GM21576 (cell line): ENCODE results near the gene GPC5.
"Not testable (repeated sequence)": the region's sequence is repeated elsewhere in the genome, so short reads cannot be mapped to it uniquely, and the experiment has no call there.

Experiments
- ATAC-seq: cut with Tn5 transposase; IDR thresholded peaks from one replicate; pipeline ENCODE4 v1.9.1; 2021; ENCODE audit warnings: mild to moderate bottlenecking, moderate library complexity; ENCODE audit not compliant: unreplicated experiment

The GPC5 gene

DNA sequence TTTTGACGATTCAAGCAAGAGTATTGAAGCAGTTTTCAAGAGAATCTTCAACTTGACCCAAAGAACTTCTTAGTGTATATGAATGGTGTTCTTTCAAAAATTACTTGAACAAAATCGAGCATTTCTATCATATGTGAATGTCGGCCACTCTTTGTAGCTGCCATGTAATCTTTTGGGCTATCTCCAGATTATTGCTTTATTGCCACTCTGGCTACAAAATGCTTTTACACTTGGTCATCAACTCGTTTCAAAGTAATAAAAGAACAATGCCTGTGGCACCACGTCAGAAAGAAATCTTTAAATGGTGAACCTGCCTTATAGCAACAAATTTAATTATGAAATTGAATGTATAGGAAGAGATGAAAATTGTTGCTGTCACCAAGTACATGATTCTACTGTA is 834.5 kb downstream of the GPC5 start:
- no peak for ATAC-seq

DNA sequence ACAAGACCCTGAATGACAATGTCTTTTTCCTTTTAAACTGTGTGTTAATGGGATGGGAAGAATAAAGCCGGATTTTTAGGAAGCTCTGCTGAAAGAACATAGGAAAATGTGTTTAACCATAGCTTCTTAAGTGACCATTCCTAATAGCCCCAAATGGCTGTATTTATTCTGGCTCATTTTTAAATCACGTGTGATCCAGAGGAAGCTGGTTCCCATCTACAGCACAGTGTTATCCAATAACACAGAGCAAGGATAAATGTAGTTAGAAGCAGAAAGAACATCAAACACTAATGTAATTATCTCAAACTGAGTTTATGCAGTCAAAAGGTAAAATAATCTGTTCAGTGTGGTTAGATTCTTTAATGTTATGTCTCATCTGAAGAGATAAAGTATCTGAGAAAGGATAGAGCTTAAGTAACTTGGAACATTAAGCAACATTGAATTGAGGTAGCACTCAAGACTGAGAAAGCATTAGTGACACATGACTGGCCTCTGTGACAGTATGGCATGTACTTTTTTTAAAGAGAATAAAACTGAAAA is 853.3 kb downstream of the GPC5 start:
- ATAC-seq = no peak

DNA sequence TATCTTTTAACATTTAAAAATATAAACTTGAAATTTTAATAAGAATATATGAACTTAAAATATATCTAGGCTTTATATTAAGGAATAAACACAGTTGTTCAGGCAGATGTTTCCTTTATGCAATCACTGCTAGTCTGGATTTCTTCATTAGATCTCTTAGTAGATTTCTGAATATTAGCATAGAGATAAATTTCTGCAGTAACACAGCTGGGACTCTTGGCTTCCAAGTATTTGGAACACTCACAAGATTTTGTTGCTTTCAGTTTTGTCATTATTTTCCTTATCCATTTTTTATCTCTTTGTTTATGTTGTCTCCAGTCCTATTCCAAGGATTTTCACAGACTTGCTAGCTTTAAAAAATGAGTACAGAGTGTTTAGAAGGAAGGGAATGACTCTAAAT is 857.1 kb downstream of the GPC5 start:
- no peak for ATAC-seq

DNA sequence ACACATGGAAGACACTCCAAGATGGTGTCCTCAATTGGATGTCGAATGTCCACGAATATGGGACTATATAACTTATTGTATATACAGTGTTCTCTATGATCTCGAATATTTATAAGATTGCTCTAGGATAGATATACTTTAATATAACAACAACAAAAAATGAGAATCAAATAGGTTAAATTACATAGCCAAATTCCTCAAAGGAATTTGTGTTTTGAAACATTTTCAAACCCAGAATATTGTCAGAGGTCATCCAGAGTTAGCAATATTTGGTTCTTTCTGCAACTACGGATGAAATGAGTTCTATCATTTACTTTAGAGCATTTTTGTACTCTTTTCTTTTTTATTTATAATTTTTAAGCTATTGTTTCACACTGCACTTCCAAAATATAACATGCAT is 857.8 kb downstream of the GPC5 start:
- ATAC-seq = no peak

DNA sequence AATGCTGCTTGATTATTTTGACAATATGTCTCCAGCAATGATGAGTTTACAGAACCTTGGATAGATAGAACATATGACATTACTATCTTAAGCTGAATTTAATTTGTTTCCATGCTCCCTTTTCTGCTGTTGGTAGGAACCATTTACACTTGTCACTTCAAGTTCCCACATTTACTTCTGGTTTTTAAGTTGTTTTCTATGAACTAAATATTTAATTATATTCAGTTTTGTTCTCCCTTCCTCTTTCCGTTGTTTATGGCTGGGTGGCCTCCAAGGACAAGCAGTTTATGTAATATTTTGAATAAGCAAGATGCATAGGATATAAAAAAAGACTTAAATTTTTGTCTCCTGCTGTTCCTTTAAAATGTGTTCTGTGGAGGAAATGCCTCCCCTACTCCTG is 860.6 kb downstream of the GPC5 start:
- no peak for ATAC-seq

DNA sequence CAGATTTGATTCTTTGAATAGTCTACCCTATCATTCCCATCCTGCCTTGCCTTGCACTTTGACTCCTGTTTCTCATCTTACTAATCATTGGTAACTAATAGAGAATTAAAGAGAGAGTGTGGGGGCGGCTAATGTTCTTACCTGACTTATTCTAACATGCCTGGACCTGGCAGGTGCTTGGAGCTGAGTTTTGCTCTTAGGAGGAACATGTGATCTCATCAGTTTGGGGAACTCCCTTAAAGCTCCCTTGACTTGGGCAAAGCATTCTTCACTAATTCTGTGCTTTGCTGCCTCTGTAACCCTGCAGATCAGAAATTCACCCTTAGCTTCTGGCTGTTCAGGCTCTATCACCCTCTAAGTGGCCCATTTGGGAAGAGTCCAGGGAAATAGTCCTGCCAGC is 861.1 kb downstream of the GPC5 start:
- no peak for ATAC-seq

DNA sequence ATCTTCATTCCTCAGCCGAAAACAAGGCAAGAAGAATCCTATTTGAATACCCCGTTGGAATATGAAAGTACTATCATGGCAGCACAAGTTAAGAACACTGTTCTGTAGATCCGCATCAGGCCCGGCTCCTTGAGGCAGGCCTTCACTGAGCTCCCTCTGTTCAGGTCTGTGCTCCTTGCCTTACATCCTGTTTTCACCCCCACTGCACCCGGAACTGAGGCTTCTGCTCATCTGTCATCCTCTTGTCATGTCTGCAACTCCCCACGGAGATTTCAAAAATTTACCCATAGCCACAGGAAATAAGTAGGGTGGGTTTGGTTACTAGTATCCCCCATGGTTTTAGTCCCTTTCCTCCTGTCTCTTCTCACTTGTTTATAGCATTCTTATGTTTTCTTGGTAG is 861.9 kb downstream of the GPC5 start:
- no peak for ATAC-seq

DNA sequence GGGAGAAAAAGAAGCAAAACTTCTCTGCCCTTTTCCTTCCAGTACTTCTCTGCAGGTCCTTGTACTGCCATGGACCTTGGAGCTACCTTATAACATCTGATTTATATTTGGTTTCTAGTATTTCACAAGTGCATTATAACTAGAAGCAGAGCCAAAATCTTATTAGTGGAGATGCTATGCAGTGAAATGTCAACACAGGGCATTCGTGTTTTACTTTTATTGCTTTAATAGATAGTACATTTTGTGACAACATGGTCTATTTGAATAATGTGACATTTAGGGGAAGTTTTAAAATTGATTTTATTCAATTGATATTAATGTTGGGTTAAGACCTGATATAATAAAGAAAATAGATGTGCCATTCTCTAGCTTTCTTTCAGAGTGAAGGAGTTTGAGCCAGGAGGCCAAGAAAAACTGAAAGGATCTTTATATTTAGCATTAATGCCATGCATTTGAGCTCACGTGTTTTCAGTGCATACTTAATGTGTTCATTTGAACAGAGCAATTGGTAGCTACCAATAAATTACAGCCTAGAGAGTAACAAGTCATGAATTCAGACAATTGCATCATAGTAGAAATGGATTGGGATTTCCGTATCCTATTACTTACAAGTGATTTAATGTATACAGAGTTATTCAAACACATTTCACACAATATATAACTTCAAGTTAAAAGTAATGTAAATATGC is 863.8 kb downstream of the GPC5 start:
- no peak for ATAC-seq

DNA sequence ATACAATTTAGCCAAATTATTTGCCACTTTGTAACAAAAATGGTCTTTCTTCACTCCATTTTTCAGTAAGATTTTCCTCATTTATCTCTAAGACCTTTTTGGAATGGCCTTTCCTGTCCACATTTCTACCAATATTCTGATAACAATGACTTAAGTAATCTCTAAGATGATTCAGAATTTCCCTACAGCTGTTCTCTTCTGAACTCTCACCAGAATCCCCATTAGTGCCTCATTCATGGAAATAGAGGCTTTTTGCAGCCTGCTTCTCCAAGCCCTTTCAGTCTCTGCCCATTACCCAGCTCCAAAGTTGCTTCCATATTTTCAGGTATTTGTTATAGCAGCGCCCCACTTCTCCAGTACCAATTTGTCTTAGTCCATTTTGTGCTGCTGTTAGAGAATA is 867.0 kb downstream of the GPC5 start:
- ATAC-seq = no peak

DNA sequence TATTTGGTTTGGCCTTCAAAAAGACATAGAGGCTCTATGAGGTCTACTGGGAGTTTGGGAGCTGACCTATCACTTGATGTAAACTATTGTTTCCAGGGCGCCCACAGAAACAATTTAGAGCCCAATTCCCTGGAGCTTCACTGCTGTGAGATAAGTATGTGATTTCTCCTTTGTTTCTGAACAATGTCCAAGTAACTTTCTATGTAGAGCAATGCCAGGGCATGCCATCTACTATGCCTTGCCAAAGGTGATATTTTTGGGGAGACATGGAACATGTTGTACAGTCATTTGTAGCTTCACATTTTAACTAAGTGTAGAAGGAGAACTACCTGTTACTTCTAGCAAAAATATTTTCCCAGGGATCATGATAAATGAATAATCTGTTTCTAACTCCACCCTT is 872.6 kb downstream of the GPC5 start:
- ATAC-seq = no peak

DNA sequence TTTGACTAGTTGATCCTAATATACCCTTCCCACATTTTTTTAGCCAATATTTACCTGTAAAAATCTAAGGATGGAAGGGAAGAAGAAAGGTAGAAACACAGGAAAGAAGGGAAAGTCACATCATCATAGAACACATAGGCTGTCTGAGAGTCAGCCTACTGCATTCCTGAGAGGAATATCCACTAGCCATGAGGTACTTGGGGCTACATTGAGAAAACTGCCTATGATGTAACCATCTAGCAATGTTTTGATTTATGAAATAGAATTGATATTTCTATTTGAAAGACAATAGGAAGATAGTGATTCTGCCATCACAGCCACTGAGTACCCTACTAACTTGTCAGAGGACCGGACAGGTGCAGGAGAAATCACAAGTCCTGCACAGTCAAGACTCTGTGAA is 873.8 kb downstream of the GPC5 start:
- ATAC-seq = no peak

DNA sequence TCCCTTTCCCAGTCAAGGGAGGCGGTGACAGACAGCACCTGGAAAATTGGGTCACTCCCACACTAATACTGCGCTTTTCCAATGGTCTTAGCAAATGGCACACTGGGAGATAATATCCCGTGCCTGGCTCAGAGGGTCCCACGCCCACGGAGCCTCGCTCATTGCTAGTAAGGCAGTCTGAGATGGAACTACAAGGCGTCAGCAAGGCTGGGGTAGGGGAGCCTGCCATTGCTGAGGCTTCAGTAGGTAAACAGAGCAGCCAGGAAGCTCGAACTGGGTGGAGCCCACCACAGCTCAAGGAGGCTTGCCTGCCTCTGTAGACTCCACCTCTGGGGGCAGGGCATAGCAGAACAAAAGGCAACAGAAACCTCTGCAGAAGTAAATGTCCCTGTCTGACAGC is 882.6 kb downstream of the GPC5 start:
- not testable (repeated sequence) for ATAC-seq

DNA sequence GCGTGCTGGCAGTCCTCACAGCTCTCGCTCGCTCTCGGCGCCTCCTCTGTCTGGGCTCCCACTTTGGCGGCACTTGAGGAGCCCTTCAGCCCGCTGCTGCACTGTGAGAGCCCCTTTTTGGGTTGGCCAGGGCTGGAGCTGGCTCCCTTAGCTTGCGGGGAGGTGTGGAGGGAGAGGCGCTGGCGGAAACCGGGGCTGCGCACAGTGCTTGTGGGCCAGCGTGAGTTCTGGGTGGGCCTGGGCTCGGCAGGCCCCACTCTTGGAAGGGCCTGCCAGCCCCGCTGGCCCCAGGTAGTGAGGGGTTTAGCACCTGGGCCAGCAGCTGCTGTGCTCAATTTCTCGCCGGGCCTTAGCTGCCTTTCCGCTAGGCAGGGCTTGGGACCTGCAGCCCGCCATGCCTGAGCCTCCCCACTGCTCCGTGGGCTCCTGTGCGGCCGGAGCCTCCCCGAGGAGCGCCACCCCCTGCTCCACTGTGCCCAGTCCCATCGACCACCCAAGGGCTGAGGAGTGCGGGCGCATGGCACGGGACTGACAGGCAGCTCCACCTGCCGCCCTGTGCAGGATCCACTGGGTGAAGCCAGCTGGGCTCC is 892.4 kb downstream of the GPC5 start:
- ATAC-seq = not testable (repeated sequence)

DNA sequence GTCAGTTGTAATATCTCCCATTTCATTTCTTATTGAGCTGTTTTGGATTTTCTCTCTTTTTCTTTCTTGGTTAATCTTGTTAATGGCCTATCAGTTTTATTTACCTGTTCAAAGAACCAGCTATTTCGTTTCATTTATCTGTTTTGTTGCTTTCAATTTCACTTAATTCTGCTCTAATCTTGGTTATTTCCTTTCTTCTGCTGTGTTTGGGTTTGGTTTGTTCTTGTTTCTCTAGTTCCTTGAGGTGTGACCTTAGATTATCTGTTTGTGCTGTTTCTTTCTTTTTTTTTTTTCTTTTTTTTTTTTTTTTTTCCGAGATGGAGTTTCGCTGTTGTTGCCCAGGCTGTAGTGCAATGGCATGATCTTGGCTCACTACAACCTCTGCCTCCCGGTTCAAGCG is 896.1 kb downstream of the GPC5 start:
- ATAC-seq = not testable (repeated sequence)

DNA sequence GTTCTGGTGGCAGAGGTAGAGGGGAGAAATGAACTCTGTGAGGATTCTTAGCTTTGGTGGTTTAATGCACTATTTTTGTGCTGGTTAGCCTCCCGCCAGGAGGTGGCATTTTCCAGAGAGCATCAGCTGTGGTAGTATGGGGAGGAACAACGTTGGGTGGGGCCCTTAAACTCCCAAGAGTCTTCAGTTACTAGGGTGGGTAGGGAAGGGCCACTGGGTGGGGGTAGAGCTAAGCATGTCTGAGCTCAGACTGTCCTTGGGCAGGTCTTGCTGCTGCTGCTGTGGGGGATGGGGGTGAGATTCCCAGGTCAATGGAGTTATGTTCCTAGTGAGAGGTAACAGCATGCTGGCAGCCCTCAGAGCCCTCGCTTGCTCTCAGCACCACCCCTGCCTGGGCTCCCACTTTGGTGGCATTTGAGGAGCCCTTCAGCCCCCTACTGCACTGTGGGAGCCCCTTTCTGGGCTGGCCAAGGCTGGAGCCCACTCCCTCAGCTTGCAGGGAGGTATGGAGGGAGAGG is 897.8 kb downstream of the GPC5 start:
- not testable (repeated sequence) for ATAC-seq

DNA sequence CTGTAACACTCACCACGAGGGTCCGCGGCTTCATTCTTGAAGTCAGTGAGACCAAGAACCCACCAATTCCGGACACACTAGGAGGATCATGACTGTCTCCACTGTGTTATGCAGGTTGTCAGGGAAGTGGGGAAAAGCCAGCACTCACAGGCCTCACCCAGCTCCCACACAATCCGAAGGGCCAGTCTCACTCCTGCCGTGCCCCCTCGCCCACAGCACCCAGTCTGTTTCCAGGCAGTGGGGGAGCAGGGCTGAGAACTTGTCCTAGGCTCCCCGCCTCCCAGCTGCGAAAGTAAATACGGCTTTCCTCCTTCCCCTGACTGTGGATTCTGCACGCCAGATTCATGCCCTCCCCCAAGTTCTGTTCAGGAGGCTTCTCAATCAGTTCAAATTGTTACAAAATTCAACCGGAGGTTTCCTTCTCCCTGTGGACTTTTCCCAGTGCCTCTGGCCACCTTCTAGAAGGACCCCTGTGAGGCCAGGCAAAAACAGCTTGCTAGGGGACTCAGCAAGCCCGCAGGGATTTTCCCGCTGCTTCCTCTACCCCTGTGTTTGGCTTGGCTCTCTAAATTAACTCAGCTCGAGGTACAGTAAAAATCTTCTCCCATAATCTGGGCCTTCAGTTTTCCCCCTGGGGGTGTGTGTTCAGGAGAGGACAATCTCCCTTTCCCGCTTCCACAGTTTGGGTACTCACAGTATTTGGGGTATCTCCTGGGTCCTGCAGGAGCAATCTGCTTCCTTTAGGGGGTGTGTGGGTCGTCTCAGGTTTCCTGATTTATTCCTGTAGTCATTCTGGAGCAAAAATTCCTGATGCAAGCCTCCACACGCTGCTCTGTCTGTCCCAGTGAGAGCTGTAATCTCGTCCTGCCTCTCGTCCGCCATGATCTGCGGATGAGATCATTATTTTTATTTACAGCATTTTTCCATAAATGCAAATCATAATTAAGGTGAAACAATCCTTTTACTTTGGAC is 899.8 kb downstream of the GPC5 start:
- ATAC-seq = no peak

DNA sequence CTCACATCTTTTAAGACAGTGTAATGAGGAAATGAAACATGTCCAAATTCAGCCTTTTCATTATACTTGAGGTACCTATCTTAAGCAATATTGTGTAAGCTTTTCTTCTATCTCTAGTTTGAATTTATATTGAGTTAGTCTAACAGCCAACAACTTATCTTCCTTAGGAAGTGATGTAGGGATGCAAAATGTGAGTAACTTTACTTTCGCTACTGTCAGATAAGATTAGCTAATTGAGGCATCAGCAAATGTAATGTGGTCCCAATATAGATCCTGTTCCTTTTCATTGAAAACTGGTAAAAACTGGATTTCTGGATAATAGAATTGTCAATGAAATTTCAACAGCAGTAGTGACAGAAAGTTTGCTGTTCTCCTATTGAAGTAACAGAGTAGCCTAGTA is 902.2 kb downstream of the GPC5 start:
- ATAC-seq = no peak

DNA sequence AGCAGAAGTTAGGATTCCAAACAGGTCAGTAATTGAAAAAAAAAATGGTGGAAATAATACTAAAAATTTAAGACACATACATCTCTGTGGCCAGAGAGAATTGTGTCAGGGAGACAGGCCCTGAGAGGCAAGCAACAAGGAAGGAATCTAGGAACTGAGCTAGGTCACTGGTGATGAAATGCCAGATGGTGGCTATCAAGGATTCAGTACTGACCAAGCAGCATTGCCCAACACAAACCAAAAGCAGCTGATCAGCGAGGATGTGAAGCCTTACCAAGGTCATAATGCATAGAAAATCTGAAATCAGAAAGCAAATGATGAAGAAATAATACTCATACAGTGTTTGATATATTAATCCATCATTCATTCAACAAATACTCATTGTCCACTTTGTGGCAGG is 905.0 kb downstream of the GPC5 start:
- ATAC-seq = no peak

DNA sequence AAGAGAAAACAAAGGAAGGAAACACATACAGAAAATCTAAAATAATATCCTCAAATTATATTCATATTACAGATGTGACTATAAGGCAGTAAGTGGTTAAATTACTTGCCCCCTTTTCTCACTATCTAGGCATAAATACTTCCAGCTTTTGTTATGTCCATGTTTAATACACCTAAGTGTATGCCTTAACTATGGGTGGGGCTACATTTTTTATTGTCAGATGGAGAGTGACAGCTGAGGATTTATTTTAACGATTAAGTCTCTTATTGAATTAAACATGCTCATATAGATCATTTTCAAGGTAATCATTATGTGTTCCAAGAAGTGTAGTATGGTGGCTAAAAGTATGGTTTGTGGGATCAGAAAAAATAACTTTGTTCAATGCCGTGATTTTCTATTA is 909.3 kb downstream of the GPC5 start:
- no peak for ATAC-seq

DNA sequence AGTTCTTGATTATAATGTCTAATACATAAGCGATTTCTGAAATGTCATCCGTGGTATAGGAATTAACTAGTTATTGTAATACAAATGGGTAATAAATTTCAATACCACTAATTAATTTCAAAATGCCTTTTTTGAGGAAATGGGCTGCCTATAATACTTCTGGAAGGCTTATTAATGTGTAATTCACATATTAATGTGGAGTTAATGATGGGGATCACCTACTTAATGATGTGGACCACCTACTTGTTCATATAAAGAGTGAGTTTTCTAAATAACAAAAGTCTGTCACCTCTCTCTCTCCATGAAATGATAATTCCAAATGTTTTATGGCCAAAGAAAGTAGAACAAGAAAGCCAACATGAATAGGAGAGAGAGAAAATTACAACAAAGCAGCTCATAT is 914.4 kb downstream of the GPC5 start:
- no peak for ATAC-seq

DNA sequence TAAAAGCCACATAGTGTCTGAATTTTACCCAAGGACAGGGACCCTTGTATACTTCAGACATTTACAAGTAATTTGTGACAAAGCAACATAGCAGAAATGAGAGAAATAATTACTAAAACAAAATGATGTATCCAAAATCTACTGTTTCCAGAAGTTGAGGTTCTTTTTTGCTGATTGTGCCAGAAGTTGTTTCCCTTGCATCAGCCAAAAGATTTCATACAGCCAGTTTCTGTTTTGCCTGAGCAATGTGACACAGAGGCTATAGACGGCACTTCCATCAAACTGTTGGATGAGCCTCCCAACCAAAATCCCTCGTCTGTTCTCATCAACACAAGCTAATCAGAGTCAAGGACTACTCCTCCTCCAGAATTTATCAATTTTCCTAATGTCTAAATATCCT is 915.0 kb downstream of the GPC5 start:
- ATAC-seq = no peak
